Effector CD4-positive, alpha-beta T cell (primary cell): ENCODE measurements around the gene LIPC.
"Not testable (repeated sequence)": the region's sequence is repeated elsewhere in the genome, so short reads cannot be mapped to it uniquely, and the experiment has no call there.

ENCODE experiments used
- DNase-seq: peaks from one replicate; pipeline ENCODE4 v3.0.0-alpha.2; 2020

The LIPC gene

DNA sequence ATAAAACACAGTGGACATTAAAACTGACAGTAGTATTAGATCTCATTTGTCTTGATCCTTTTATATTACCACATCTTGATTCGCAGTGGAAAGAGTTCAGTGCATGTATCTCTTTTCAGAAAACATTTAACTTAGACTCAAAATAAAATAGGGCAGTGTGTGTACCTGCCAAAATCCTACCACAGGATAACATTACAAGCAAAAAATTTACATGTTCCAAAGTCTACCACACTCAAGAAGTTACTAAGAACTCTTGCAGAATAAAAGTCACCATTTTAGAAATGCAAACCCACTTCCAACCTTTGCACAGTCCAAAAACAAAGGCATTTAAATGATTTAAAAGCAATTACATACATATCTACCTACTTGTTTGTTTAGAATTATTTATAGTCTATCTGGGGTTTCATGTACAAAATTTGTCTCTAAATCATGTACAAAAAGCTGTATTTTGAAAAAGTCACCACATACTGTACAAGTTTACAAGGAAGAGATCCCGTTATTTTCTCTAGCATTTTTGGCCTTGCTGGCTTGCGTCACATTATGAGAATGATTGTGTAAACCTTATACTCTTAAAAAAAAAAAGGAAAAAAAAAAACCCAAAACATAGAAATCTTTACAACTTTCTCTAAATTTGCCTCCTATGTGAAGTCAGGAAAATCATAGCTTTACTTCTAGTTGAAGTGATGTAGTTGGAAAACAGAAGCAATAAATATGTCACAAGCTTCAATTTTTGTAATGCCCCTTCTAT lies 163.9 kb downstream of the LIPC start:
- no peak for DNase-seq

DNA sequence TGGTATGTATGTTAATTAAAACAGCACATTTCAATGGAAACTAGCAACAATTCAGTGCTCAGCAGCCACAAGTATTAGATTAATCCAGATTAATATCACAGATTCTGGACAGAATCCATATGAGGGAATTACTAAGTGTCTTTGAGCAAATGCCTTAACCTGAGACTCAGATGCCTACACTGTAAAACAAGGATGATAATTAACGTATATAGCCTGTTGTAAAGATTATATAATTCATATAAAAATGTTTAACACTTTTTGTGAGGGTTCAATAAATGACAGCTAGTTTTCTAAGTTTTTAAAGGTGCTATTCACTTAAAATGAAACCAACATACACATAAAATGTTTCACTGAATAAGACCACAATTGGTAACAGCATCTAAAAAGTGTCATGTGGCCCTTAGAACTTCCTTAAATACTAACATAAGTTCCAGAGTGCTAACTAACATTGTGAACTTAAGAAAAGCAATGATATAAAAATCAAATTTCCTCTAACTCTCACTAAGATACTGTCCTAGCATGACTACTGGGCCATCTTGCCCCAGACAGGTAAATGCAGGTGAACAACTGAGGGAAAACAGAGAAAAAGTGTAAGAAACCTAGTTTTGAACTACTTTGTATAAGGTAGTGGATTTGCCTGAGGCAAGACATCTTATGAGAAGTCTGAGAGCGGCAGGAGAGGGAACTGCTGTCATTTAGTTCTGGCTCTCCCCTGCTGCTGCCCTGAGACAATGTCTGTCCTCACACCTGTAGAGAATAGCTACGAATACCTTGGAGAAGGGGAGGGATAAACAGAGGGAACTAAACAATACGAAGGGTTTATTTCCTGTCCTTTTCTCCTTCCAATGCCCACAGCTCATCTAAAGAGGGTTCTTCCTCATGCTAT lies 166.4 kb downstream of the LIPC start:
- no peak for DNase-seq

DNA sequence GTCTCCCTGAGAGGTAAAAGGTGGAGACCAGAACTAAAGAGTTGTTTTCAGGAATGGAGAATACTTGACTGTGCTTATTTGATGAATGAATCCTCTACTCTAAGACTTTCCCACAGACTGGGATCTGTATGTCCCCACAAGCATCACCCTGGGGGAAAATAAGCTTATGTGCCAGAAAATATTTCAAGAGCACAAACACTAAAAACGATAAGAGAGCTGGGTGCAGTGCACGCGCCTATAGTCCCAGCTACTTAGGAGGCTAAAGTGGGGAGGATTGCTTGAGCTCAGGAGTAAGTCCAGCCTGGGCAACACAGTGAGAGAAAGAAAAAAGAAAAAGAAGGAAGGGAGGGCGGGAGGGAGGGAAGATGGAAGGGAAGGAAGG lies 167.0 kb downstream of the LIPC start:
- no peak for DNase-seq

GRCh38 chr15:58602823-58603222 lies 171.0 kb downstream of the LIPC start:
- DNase-seq: no peak

GRCh38 chr15:58603927-58604326 lies 172.1 kb downstream of the LIPC start:
- not testable (repeated sequence) for DNase-seq

GRCh38 chr15:58604455-58604923 lies 172.7 kb downstream of the LIPC start:
- DNase-seq: no peak

DNA sequence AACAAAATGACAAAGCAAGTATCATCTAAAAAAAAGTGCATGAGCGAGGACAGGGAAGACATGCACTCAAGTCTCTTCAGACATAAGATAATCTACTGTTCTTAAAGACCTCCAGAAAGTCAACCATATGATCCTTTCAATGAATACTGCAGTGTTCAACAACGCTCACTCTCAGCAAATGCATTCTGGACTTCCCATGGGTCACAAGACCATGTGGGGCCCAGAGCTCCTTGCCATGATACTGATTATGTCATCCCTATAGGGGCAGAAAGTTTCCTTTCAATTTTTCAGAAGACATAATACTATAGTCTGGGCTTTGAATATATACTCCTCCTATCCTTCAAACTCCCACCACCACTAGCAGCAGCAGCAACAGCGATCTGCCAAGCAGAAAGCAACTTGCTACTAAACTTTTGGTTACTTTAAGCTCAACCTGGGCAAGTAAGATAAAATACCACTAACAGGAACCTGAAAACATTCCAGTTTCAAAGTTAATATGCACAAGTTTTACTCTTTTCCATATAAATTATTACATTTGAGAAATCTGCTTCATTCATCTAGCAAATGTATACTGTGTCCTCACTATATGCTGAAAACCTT lies 174.2 kb downstream of the LIPC start:
- no peak for DNase-seq

DNA sequence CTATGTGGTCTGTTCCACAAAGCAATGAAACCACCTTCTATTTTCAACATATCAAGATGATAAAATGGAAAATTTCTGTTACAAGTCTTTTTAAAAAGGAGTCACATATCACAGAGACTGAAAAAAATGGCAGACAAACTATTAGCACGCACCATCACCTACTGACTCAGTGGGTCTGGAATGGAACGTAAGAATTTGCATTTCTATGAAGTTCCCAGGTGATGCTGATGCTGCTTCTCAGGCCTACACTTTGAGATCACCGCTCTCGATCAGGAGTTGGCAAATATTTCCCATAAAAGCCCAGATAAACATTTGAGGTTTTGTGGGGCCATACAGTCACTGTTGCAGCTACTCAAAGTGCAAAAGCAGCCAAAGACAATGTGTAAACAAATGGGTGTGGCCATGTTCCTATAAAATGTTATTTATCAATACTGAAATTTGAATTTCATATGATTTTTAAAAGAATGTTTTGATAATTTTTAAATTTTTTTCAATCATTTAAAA lies 174.8 kb downstream of the LIPC start:
- DNase-seq: no peak

DNA sequence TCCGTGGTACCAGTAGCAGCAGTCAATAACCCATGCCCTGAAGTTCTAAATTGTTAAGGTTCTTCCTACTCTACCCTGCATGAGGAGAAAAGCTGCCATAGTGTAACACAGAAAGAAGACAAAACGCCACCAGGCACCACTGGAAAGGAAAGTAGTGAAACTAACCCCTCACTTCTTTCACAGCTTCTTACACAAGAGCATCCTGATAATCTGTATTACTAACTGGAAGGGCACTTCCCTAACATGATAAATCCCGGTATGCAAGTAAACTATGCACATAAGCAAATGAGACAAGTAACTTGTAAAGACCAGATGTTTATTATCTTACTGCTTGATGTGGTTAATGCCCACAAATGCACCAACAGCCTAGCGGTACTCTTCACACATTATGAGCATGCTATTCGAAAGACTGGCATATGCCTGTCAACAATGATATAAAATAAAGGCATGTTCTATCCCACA lies 176.4 kb downstream of the LIPC start:
- DNase-seq: no peak

- DNase-seq: no peak
Measured at GRCh38 chr15:58608711-58609110, 176.9 kb downstream of the LIPC start.

DNA sequence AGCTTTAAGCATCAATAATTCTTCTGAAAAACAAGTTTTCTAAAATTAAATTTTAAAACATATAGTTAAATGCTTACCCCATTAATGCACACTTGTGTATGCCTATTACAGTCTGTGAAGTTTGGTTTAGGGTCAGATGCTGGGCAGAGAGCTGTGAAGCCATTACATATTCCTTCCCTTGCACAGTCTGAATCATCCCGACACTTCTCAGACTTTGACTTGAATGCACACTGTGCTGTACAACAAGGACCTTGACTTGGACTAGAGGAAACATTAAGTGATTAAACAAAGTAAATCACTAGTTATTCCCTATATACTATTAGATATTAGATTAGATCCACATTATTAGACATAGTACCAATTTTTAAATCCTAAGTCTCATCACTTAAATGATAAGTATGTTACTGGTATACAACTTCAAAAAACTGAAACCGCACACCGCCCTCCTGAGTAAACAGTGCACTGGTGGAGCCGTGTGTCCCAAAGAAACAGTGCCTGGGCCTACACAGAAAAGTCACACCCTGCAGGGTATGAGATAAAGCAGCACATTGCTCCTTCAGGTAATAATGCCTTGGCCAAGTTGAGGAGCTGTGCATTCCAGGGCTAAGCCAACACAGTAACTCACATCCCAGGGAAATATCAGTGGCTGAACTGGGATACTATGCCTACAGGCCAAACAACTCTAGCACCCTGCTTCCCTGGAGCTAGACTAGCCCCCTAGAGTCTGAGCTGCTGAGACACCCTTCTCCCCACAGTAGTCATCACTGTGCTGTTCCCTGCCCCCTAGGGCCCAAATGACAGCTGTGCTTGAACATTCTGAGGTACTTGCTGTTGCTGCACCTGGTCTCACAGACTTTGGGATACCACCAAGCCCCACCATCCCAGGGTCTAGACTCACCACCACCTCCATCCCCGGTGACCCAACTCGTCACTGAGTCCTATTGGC lies 180.2 kb downstream of the LIPC start:
- no peak for DNase-seq

- DNase-seq: no peak
Measured at GRCh38 chr15:58616171-58616570, 184.4 kb downstream of the LIPC start.
